ENCODE results near the gene FNTB. TPM values are rescaled to one million over a fixed set of nuclear protein-coding genes. Genes with fewer than 3 reads are reported as not detected.

Gene FNTB
- total and polyA plus RNA-seq, 2 experiments from 2014 or later: 8.6 to 12.5 TPM

GRCh38 chr14:65106316-65106715, 119.6 kb downstream of the FNTB start:
- H3K27me3 Mint-ChIP-seq (ENCODE audit: insufficient read depth, low read depth, poor library complexity): peaks cover 14% of the 10 kb centered on the region
- H3K4me1 Mint-ChIP-seq: peaks cover 9% of the 10 kb centered on the region
- Histone ChIP-seq H3K27ac (ENCODE audit: low read depth) (no peak overlapping the region), H3K79me2 (replicated peaks; ENCODE audit: insufficient read depth) (peaks cover 1% of the 10 kb centered on the region), H3K27me3 (ENCODE audit: insufficient read depth) (peaks cover 6% of the 10 kb centered on the region; the same call in 1 of the 2 replicates), H2AFZ (0 out of 2 replicates have a peak overlapping the region, but pooled peaks have one; percentile 47), H3K4me3 (no peak overlapping the region), H3K9me2 (ENCODE audit: insufficient read depth) (no peaks in the 10 kb centered on the region), H3K4me2 (no peak overlapping the region), H3K4me1 (ENCODE audit: insufficient read depth) (peaks cover under 1% of the 10 kb centered on the region), H4K20me1 (replicated peaks; ENCODE audit: insufficient read depth) (no peaks in the 10 kb centered on the region; the same call in 1 of the 2 replicates), H3F3A (replicated peaks; ENCODE audit: low read depth) (no peaks in the 10 kb centered on the region), H3K36me3 (ENCODE audit: insufficient read depth) (no peaks in the 10 kb centered on the region)
- H3K9me3 Mint-ChIP-seq: no peaks in the 10 kb centered on the region
- no peak for TF ChIP-seq EZH2 (IDR thresholded peaks at IDR 0.05; ENCODE audit: low read depth, unreplicated experiment)
- TF ChIP-seq ZNF462 (CRISPR knock-in tag; IDR thresholded peaks at IDR 0.05): no peak
- no peak for TF ChIP-seq ETS1 (IDR thresholded peaks at IDR 0.05)
- TF ChIP-seq CTCF (conservative IDR thresholded peaks at IDR 0.05; ENCODE audit: low read depth in 2 of 2): no peak
- no peak for TF ChIP-seq NANOG (IDR thresholded peaks at IDR 0.05; ENCODE audit: borderline replicate concordance)
- TF ChIP-seq CREB1 (CRISPR knock-in tag; IDR thresholded peaks at IDR 0.05; ENCODE audit: low read depth): no peak
- no peak for TF ChIP-seq EZH2phosphoT487 (IDR thresholded peaks at IDR 0.05; ENCODE audit: unreplicated experiment)
- TF ChIP-seq STAT1 (IDR thresholded peaks at IDR 0.05; ENCODE audit: unreplicated experiment): no peak
- no peak for TF ChIP-seq JUNB (IDR thresholded peaks at IDR 0.05; ENCODE audit: unreplicated experiment)
- no peak for TF ChIP-seq ZNF331 (CRISPR knock-in tag; IDR thresholded peaks at IDR 0.05; ENCODE audit: low read depth)
- TF ChIP-seq POLR2AphosphoS5 (IDR thresholded peaks at IDR 0.05; ENCODE audit: low read depth): no peak
- TF ChIP-seq REST (IDR thresholded peaks at IDR 0.05; ENCODE audit: unreplicated experiment): no peak
- no peak for ATAC-seq
- no peak overlapping the region for H3K4me3 Mint-ChIP-seq
- DNase-seq (ENCODE audit: low spot score): no peak
- no peak overlapping the region for H3K27ac Mint-ChIP-seq
- H3K36me3 Mint-ChIP-seq (ENCODE audit: low read depth): peaks cover 3% of the 10 kb centered on the region; the same call in 2 of the 3 replicates

All from GM23338 (cell line).